Choroid plexus epithelial cell (primary cell): ENCODE measurements around the gene PGM2.
A peak's percentile ranks its signal among the peaks of the same experiment; 100 is the strongest.

Source experiments
- DNase-seq: peaks from one replicate; pipeline ENCODE4 v3.0.0-alpha.2; 2010; ENCODE audit warnings: low read depth
- H3K4me3 ChIP-seq: 2 replicates; pipeline ENCODE4 v1.5.1; 2011; ENCODE audit warnings: low read depth, mild to moderate bottlenecking, control low read depth, low read length, moderate library complexity
- CTCF ChIP-seq: conservative IDR thresholded peaks from 2 replicates; pipeline ENCODE4 v1.5.1; 2011; ENCODE audit warnings: low read depth, mild to moderate bottlenecking, control low read depth, inconsistent platforms, low read length, moderate library complexity

PGM2 gene

GRCh38 chr4:37830640-37831039, 4.2 kb downstream of the PGM2 start:
- TF ChIP-seq CTCF = no peak
- H3K4me3 ChIP-seq = no peak overlapping the region
- no peak for DNase-seq

- H3K4me3 ChIP-seq = no peak overlapping the region
- no peak for TF ChIP-seq CTCF
- no peak for DNase-seq
Measured at GRCh38 chr4:37835031-37835430, 8.5 kb downstream of the PGM2 start.

- DNase-seq = no peak
- no peak overlapping the region for H3K4me3 ChIP-seq
- no peak for TF ChIP-seq CTCF
Measured at GRCh38 chr4:37835806-37836205, 9.3 kb downstream of the PGM2 start.

GRCh38 chr4:37836274-37836673, 9.8 kb downstream of the PGM2 start:
- DNase-seq = no peak

GRCh38 chr4:37836838-37837440, 10.5 kb downstream of the PGM2 start:
- no peak for DNase-seq
- H3K4me3 ChIP-seq = no peak overlapping the region
- no peak for TF ChIP-seq CTCF

More at GRCh38 chr4:37836274-37836673, 9.8 kb downstream of the PGM2 start:
- H3K4me3 ChIP-seq = no peak overlapping the region
- no peak for TF ChIP-seq CTCF

- no peak overlapping the region for H3K4me3 ChIP-seq
- DNase-seq = peak; percentile 87
- TF ChIP-seq CTCF = no peak
Measured at GRCh38 chr4:37837446-37837845, 11.0 kb downstream of the PGM2 start.

- TF ChIP-seq CTCF = no peak
- no peak overlapping the region for H3K4me3 ChIP-seq
- DNase-seq = no peak
Measured at GRCh38 chr4:37839426-37839825, 12.9 kb downstream of the PGM2 start.
